GM12878 (cell line): Measurements from ENCODE around the gene CFAP70.

Source experiments
- CBFB ChIP-seq: IDR thresholded peaks from 2 replicates; pipeline ENCODE4 v1.6.1; 2016; ENCODE audit warnings: antibody characterized with exemption, low read depth
- CREB1 ChIP-seq: IDR thresholded peaks from 2 replicates; pipeline ENCODE4 v1.6.1; 2012; ENCODE audit warnings: low read depth, mild to moderate bottlenecking, inconsistent platforms
- JUNB ChIP-seq: IDR thresholded peaks from 2 replicates; pipeline ENCODE4 v1.6.1; 2016; ENCODE audit warnings: antibody characterized with exemption, mild to moderate bottlenecking
- POLR2AphosphoS5 ChIP-seq: IDR thresholded peaks from 2 replicates; pipeline ENCODE4 v1.6.1; 2011; ENCODE audit warnings: mild to moderate bottlenecking, low read length, inconsistent platforms
- TAF1 ChIP-seq: IDR thresholded peaks from 2 replicates; pipeline ENCODE4 v1.6.1; 2011; ENCODE audit warnings: mild to moderate bottlenecking, low read depth, low read length, borderline replicate concordance
- ZZZ3 ChIP-seq: IDR thresholded peaks from 2 replicates; pipeline ENCODE4 v1.6.1; 2011; ENCODE audit warnings: low read depth; ENCODE audit not compliant: control insufficient read depth, insufficient read length
- TF ChIP-seq, protein P1 (sequence below): fragments of 450-650 bp; IDR thresholded peaks from 2 replicates; pipeline ENCODE4 v1.6.1; 2018; ENCODE audit warnings: mild to moderate bottlenecking, low read depth, moderate library complexity; ENCODE audit not compliant: partially characterized antibody

DNA sequence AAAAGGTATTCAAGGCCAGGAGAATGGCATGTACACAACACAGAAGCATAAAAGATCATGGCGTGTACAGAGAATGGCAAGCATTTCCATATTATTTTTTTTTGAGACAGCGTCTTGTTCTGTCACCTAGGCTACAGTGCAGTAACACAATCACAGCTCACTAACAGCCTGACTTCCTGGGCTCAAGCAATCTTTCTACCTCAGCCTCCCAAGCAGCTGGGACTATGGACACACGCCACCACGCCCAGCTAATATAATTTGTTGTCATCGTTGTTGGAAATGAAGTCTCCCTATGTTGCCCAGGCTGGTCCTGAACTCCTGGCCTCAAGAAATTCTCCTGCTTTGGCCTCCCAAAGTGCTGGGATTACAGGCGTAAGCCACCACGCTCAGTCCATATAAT, 27.9 kb upstream of the CFAP70 start:
- TF ChIP-seq CBFB = no peak
- no peak for TF ChIP-seq JUNB
- no peak for TF ChIP-seq POLR2AphosphoS5
- TF ChIP-seq CREB1 = no peak
- no peak for TF ChIP-seq ZZZ3
- TF ChIP-seq TAF1 = no peak
- TF ChIP-seq, protein P1, sequence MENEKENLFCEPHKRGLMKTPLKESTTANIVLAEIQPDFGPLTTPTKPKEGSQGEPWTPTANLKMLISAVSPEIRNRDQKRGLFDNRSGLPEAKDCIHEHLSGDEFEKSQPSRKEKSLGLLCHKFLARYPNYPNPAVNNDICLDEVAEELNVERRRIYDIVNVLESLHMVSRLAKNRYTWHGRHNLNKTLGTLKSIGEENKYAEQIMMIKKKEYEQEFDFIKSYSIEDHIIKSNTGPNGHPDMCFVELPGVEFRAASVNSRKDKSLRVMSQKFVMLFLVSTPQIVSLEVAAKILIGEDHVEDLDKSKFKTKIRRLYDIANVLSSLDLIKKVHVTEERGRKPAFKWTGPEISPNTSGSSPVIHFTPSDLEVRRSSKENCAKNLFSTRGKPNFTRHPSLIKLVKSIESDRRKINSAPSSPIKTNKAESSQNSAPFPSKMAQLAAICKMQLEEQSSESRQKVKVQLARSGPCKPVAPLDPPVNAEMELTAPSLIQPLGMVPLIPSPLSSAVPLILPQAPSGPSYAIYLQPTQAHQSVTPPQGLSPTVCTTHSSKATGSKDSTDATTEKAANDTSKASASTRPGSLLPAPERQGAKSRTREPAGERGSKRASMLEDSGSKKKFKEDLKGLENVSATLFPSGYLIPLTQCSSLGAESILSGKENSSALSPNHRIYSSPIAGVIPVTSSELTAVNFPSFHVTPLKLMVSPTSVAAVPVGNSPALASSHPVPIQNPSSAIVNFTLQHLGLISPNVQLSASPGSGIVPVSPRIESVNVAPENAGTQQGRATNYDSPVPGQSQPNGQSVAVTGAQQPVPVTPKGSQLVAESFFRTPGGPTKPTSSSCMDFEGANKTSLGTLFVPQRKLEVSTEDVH = no peak
